HepG2 (cell line): Measurements from ENCODE around the gene DCLRE1B. TPM values are rescaled to one million over a fixed set of nuclear protein-coding genes. Genes with fewer than 3 reads are reported as not detected.

Experiments used
- ATM ChIP-seq: fragments of 450-650 bp; IDR thresholded peaks from 2 replicates; pipeline ENCODE4 v1.7.1; 2017; ENCODE audit warnings: mild to moderate bottlenecking, borderline replicate concordance
- KMT2A ChIP-seq: sonication (generic); formaldehyde crosslinking; IDR thresholded peaks from 2 replicates; pipeline ENCODE4 v1.4.0; 2020; ENCODE audit warnings: missing genetic modification reagents
- RNF2 ChIP-seq: fragments of 450-650 bp; conservative IDR thresholded peaks from 2 replicates; pipeline ENCODE4 v1.6.1; 2016; ENCODE audit warnings: low read depth
- SNAPC2 ChIP-seq: sonication (generic); formaldehyde crosslinking; IDR thresholded peaks from 2 replicates; pipeline ENCODE4 v1.8.1; 2022; ENCODE audit warnings: mild to moderate bottlenecking, missing genetic modification reagents
- TOE1 ChIP-seq: sonication (generic); formaldehyde crosslinking; IDR thresholded peaks from 2 replicates; pipeline ENCODE4 v1.4.0; 2020; ENCODE audit warnings: mild to moderate bottlenecking, missing genetic modification reagents
- ZC3H13 ChIP-seq: sonication (generic); formaldehyde crosslinking; IDR thresholded peaks from 2 replicates; pipeline ENCODE4 v1.8.1; 2023; ENCODE audit warnings: mild to moderate bottlenecking, missing genetic modification reagents, moderate library complexity
- ZNF20 ChIP-seq: sonication (generic); formaldehyde crosslinking; IDR thresholded peaks from 2 replicates; pipeline ENCODE4 v1.4.0; 2020; ENCODE audit warnings: mild to moderate bottlenecking, moderate library complexity, missing genetic modification reagents
- ZNF589 ChIP-seq: sonication (generic); formaldehyde crosslinking; conservative IDR thresholded peaks from 2 replicates; pipeline ENCODE4 v1.8.0; 2022; ENCODE audit warnings: mild to moderate bottlenecking, moderate library complexity, missing genetic modification reagents
- ZNF614 ChIP-seq: IDR thresholded peaks from 2 replicates; pipeline ENCODE4 v1.6.1; 2018; ENCODE audit warnings: missing biosample characterization, missing genetic modification reagents, inconsistent platforms, borderline replicate concordance
- polyA plus RNA-seq, 8 experiments: library from polyadenylated mRNA; depleted of rRNA in 3 of 8; stranded (reverse) in 7 of 8; unstranded in 1 of 8; fragments of >200 nt; fragmentation: Illumina TruSeq in 4 of 8; extraction: Trizol in 4 of 8; gene quantifications; 2 replicates each; pipeline versions ENCODE4 v1.2.1 to v1.2.3, GENCODE V29; 2011 to 2016; ENCODE audit warnings: low read depth in 4 of 8, missing spikeins in 1 of 8, mixed read lengths in 1 of 8; ENCODE audit not compliant: insufficient read depth in 1 of 8
- total RNA-seq, 5 experiments: library from RNA; depleted of rRNA; stranded (reverse); fragments of >200 nt; fragmentation: Illumina TruSeq; extraction: Trizol; gene quantifications; 2 replicates each; pipeline ENCODE4 v1.2.3, GENCODE V29; 2016; ENCODE audit warnings: low read depth in 1 of 5
- TF ChIP-seq, protein P1 (sequence below): sonication (generic); formaldehyde crosslinking; conservative IDR thresholded peaks from 2 replicates; pipeline ENCODE4 v1.5.0; 2020; ENCODE audit warnings: missing genetic modification reagents
- TF ChIP-seq, protein P2 (sequence below): sonication (generic); formaldehyde crosslinking; IDR thresholded peaks from 2 replicates; pipeline ENCODE4 v1.4.0; 2020; ENCODE audit warnings: missing genetic modification reagents, borderline replicate concordance
- TF ChIP-seq, protein P3 (sequence below): sonication (generic); formaldehyde crosslinking; conservative IDR thresholded peaks from 2 replicates; pipeline ENCODE4 v1.8.0; 2022; ENCODE audit warnings: mild to moderate bottlenecking, moderate library complexity, missing genetic modification reagents
- TF ChIP-seq, protein P4 (sequence below): sonication (generic); formaldehyde crosslinking; IDR thresholded peaks from 2 replicates; pipeline ENCODE4 v1.4.0; 2020; ENCODE audit warnings: low read depth, missing genetic modification reagents
- TF ChIP-seq, protein P5 (sequence below): sonication (generic); formaldehyde crosslinking; IDR thresholded peaks from 2 replicates; pipeline ENCODE4 v1.5.0; 2020; ENCODE audit warnings: missing genetic modification reagents
- TF ChIP-seq, protein P6 (sequence below): sonication (generic); formaldehyde crosslinking; IDR thresholded peaks from 2 replicates; pipeline ENCODE4 v1.4.0; 2020; ENCODE audit warnings: mild to moderate bottlenecking, missing genetic modification reagents

Gene DCLRE1B
- total and polyA plus RNA-seq, 2 of the 13 experiments (the other 11 are each of a cell fraction or from before 2014, with no cell fraction given): 2.7 to 8.0 TPM

DNA sequence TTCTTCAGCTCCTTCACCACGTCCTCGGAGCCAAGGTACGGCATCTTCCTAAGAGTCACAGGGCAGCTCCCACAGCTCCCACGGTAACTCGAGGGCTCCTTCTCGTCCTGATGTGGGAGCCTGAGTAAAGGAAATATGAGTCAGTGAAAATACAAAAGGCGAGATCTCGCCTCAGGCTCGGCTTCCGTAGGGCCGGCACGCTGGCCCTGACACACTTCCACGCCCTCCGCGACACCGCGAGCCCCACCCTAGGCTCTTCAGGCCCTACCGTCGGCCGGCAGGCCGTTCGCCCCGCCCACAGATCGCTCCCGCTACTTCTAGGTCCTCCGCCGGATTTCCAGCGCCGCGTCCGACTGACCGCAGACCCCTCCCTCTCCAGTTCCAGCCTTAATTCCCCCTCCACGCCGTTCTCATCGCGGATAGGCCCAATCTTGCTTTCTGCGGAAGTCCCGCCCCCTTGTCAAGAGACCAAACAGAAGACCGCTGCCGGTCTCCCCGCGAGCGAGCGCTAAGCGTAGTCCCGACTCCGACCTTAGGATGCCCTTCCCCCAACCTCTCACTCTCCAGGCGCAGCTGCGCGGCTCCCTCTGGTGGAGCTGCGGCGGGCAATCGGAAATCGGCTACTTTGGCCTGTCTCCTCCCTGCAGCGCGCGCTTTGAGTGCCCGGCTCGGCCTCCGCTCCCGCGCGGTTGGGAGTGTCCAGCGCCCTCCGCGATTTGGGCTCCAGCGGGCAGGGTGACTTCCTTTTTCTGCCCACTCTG, at the start of gene DCLRE1B, which contains the start of gene AP4B1 (continued):
- TF ChIP-seq, protein P1, sequence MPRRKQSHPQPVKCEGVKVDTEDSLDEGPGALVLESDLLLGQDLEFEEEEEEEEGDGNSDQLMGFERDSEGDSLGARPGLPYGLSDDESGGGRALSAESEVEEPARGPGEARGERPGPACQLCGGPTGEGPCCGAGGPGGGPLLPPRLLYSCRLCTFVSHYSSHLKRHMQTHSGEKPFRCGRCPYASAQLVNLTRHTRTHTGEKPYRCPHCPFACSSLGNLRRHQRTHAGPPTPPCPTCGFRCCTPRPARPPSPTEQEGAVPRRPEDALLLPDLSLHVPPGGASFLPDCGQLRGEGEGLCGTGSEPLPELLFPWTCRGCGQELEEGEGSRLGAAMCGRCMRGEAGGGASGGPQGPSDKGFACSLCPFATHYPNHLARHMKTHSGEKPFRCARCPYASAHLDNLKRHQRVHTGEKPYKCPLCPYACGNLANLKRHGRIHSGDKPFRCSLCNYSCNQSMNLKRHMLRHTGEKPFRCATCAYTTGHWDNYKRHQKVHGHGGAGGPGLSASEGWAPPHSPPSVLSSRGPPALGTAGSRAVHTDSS (CRISPR knock-in tag): no peak
- TF ChIP-seq ZNF589 (peak; percentile 90), ZNF20 (CRISPR knock-in tag) (no peak), KMT2A (CRISPR knock-in tag) (peak; percentile 93), TOE1 (CRISPR knock-in tag) (no peak), ZC3H13 (peak; percentile 70; the same call in 1 of the 2 replicates), ZNF614 (no peak), RNF2 (0 out of 2 replicates have a peak, but pooled peaks have one; percentile 31), ATM (no peak), SNAPC2 (peak; percentile 76; the same call in 1 of the 2 replicates)
- TF ChIP-seq, protein P2, sequence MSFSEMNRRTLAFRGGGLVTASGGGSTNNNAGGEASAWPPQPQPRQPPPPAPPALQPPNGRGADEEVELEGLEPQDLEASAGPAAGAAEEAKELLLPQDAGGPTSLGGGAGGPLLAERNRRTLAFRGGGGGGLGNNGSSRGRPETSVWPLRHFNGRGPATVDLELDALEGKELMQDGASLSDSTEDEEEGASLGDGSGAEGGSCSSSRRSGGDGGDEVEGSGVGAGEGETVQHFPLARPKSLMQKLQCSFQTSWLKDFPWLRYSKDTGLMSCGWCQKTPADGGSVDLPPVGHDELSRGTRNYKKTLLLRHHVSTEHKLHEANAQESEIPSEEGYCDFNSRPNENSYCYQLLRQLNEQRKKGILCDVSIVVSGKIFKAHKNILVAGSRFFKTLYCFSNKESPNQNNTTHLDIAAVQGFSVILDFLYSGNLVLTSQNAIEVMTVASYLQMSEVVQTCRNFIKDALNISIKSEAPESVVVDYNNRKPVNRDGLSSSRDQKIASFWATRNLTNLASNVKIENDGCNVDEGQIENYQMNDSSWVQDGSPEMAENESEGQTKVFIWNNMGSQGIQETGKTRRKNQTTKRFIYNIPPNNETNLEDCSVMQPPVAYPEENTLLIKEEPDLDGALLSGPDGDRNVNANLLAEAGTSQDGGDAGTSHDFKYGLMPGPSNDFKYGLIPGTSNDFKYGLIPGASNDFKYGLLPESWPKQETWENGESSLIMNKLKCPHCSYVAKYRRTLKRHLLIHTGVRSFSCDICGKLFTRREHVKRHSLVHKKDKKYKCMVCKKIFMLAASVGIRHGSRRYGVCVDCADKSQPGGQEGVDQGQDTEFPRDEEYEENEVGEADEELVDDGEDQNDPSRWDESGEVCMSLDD (CRISPR knock-in tag): no peak
- TF ChIP-seq, protein P3, sequence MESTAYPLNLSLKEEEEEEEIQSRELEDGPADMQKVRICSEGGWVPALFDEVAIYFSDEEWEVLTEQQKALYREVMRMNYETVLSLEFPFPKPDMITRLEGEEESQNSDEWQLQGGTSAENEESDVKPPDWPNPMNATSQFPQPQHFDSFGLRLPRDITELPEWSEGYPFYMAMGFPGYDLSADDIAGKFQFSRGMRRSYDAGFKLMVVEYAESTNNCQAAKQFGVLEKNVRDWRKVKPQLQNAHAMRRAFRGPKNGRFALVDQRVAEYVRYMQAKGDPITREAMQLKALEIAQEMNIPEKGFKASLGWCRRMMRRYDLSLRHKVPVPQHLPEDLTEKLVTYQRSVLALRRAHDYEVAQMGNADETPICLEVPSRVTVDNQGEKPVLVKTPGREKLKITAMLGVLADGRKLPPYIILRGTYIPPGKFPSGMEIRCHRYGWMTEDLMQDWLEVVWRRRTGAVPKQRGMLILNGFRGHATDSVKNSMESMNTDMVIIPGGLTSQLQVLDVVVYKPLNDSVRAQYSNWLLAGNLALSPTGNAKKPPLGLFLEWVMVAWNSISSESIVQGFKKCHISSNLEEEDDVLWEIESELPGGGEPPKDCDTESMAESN (CRISPR knock-in tag): peak; percentile 94
- TF ChIP-seq, protein P4, sequence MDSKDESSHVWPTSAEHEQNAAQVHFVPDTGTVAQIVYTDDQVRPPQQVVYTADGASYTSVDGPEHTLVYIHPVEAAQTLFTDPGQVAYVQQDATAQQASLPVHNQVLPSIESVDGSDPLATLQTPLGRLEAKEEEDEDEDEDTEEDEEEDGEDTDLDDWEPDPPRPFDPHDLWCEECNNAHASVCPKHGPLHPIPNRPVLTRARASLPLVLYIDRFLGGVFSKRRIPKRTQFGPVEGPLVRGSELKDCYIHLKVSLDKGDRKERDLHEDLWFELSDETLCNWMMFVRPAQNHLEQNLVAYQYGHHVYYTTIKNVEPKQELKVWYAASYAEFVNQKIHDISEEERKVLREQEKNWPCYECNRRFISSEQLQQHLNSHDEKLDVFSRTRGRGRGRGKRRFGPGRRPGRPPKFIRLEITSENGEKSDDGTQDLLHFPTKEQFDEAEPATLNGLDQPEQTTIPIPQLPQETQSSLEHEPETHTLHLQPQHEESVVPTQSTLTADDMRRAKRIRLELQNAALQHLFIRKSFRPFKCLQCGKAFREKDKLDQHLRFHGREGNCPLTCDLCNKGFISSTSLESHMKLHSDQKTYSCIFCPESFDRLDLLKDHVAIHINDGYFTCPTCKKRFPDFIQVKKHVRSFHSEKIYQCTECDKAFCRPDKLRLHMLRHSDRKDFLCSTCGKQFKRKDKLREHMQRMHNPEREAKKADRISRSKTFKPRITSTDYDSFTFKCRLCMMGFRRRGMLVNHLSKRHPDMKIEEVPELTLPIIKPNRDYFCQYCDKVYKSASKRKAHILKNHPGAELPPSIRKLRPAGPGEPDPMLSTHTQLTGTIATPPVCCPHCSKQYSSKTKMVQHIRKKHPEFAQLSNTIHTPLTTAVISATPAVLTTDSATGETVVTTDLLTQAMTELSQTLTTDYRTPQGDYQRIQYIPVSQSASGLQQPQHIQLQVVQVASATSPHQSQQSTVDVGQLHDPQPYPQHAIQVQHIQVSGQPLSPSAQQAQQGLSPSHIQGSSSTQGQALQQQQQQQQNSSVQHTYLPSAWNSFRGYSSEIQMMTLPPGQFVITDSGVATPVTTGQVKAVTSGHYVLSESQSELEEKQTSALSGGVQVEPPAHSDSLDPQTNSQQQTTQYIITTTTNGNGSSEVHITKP (CRISPR knock-in tag): peak; percentile 80
- TF ChIP-seq, protein P5, sequence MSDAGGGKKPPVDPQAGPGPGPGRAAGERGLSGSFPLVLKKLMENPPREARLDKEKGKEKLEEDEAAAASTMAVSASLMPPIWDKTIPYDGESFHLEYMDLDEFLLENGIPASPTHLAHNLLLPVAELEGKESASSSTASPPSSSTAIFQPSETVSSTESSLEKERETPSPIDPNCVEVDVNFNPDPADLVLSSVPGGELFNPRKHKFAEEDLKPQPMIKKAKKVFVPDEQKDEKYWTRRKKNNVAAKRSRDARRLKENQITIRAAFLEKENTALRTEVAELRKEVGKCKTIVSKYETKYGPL (CRISPR knock-in tag): no peak
- TF ChIP-seq, protein P6, sequence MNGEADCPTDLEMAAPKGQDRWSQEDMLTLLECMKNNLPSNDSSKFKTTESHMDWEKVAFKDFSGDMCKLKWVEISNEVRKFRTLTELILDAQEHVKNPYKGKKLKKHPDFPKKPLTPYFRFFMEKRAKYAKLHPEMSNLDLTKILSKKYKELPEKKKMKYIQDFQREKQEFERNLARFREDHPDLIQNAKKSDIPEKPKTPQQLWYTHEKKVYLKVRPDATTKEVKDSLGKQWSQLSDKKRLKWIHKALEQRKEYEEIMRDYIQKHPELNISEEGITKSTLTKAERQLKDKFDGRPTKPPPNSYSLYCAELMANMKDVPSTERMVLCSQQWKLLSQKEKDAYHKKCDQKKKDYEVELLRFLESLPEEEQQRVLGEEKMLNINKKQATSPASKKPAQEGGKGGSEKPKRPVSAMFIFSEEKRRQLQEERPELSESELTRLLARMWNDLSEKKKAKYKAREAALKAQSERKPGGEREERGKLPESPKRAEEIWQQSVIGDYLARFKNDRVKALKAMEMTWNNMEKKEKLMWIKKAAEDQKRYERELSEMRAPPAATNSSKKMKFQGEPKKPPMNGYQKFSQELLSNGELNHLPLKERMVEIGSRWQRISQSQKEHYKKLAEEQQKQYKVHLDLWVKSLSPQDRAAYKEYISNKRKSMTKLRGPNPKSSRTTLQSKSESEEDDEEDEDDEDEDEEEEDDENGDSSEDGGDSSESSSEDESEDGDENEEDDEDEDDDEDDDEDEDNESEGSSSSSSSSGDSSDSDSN (CRISPR knock-in tag): peak; percentile 80
